SK-N-SH treated with all-trans-retinoic acid at 6 μM for 48 hours (cell line): Measurements from ENCODE around the gene FAM170A.

Source experiments
- ZFP30 ChIP-seq: fragments of 450-650 bp; formaldehyde crosslinking; IDR thresholded peaks from 2 replicates; pipeline ENCODE4 v1.5.0; 2022; ENCODE audit warnings: mild to moderate bottlenecking, moderate library complexity
- ZNF565 ChIP-seq: fragments of 450-650 bp; formaldehyde crosslinking; conservative IDR thresholded peaks from 2 replicates; pipeline ENCODE4 v1.5.0; 2020; ENCODE audit warnings: low read depth, mild to moderate bottlenecking, moderate library complexity
- TF ChIP-seq, protein P1 (sequence below): fragments of 250-450 bp; sonication (Bioruptor Pico); IDR thresholded peaks from 2 replicates; pipeline ENCODE4 v1.5.1; 2020; ENCODE audit warnings: low read depth, mild to moderate bottlenecking, moderate library complexity
- TF ChIP-seq, protein P2 (sequence below): fragments of 250-450 bp; sonication (Bioruptor Pico); IDR thresholded peaks from 2 replicates; pipeline ENCODE4 v1.8.0; 2021; ENCODE audit warnings: low read depth, mild to moderate bottlenecking, moderate library complexity, borderline replicate concordance
- TF ChIP-seq, protein P3 (sequence below): fragments of 250-450 bp; sonication (Bioruptor Pico); IDR thresholded peaks from 2 replicates; pipeline ENCODE4 v1.5.1; 2021; ENCODE audit warnings: mild to moderate bottlenecking, moderate library complexity
- TF ChIP-seq, protein P4 (sequence below): fragments of 250-450 bp; sonication (Bioruptor Pico); IDR thresholded peaks from 2 replicates; pipeline ENCODE4 v1.8.0; 2020; ENCODE audit warnings: mild to moderate bottlenecking, moderate library complexity, borderline replicate concordance

DNA sequence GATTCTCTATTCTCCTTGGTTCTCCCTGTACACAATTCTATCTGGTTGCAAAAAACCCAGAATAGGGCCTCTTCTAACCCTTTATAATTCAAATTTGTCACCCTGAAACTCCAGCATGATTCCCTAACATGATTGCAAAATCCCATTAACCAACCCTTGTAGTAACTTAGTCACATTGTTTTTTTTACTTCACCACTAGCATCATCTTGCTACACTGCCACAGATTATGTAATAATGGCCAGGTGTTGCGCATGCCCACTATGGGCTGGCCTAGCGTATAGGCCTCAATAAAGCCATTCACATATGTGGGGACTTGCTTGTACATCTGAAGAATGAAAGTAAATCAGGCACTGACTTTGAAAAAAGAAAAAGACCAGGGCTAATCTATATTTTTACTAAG, 25.7 kb downstream of the FAM170A start:
- TF ChIP-seq, protein P1, sequence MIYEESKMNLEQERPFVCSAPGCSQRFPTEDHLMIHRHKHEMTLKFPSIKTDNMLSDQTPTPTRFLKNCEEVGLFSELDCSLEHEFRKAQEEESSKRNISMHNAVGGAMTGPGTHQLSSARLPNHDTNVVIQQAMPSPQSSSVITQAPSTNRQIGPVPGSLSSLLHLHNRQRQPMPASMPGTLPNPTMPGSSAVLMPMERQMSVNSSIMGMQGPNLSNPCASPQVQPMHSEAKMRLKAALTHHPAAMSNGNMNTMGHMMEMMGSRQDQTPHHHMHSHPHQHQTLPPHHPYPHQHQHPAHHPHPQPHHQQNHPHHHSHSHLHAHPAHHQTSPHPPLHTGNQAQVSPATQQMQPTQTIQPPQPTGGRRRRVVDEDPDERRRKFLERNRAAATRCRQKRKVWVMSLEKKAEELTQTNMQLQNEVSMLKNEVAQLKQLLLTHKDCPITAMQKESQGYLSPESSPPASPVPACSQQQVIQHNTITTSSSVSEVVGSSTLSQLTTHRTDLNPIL (CRISPR knock-in tag) = no peak
- TF ChIP-seq, protein P2, sequence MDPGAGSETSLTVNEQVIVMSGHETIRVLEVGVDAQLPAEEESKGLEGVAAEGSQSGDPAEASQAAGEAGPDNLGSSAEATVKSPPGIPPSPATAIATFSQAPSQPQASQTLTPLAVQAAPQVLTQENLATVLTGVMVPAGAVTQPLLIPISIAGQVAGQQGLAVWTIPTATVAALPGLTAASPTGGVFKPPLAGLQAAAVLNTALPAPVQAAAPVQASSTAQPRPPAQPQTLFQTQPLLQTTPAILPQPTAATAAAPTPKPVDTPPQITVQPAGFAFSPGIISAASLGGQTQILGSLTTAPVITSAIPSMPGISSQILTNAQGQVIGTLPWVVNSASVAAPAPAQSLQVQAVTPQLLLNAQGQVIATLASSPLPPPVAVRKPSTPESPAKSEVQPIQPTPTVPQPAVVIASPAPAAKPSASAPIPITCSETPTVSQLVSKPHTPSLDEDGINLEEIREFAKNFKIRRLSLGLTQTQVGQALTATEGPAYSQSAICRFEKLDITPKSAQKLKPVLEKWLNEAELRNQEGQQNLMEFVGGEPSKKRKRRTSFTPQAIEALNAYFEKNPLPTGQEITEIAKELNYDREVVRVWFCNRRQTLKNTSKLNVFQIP (CRISPR knock-in tag) = no peak
- TF ChIP-seq, protein P3, sequence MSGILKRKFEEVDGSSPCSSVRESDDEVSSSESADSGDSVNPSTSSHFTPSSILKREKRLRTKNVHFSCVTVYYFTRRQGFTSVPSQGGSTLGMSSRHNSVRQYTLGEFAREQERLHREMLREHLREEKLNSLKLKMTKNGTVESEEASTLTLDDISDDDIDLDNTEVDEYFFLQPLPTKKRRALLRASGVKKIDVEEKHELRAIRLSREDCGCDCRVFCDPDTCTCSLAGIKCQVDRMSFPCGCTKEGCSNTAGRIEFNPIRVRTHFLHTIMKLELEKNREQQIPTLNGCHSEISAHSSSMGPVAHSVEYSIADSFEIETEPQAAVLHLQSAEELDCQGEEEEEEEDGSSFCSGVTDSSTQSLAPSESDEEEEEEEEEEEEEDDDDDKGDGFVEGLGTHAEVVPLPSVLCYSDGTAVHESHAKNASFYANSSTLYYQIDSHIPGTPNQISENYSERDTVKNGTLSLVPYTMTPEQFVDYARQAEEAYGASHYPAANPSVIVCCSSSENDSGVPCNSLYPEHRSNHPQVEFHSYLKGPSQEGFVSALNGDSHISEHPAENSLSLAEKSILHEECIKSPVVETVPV (CRISPR knock-in tag) = no peak
- TF ChIP-seq, protein P4, sequence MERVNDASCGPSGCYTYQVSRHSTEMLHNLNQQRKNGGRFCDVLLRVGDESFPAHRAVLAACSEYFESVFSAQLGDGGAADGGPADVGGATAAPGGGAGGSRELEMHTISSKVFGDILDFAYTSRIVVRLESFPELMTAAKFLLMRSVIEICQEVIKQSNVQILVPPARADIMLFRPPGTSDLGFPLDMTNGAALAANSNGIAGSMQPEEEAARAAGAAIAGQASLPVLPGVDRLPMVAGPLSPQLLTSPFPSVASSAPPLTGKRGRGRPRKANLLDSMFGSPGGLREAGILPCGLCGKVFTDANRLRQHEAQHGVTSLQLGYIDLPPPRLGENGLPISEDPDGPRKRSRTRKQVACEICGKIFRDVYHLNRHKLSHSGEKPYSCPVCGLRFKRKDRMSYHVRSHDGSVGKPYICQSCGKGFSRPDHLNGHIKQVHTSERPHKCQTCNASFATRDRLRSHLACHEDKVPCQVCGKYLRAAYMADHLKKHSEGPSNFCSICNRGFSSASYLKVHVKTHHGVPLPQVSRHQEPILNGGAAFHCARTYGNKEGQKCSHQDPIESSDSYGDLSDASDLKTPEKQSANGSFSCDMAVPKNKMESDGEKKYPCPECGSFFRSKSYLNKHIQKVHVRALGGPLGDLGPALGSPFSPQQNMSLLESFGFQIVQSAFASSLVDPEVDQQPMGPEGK (CRISPR knock-in tag) = no peak
- TF ChIP-seq ZNF565 = no peak
- TF ChIP-seq ZFP30 (CRISPR knock-in tag) = no peak
